NCI-H2081 treated with DMSO at 0.1 percent for 48 hours (cell line): ENCODE results near the gene POLDIP3.
"Not testable (repeated sequence)": the region's sequence is repeated elsewhere in the genome, so short reads cannot be mapped to it uniquely, and the experiment has no call there.

Experiments
- DNase-seq: peaks from one replicate; lab custom pipeline; 2025; lab: John Stamatoyannopoulos, UW

POLDIP3 gene

DNA sequence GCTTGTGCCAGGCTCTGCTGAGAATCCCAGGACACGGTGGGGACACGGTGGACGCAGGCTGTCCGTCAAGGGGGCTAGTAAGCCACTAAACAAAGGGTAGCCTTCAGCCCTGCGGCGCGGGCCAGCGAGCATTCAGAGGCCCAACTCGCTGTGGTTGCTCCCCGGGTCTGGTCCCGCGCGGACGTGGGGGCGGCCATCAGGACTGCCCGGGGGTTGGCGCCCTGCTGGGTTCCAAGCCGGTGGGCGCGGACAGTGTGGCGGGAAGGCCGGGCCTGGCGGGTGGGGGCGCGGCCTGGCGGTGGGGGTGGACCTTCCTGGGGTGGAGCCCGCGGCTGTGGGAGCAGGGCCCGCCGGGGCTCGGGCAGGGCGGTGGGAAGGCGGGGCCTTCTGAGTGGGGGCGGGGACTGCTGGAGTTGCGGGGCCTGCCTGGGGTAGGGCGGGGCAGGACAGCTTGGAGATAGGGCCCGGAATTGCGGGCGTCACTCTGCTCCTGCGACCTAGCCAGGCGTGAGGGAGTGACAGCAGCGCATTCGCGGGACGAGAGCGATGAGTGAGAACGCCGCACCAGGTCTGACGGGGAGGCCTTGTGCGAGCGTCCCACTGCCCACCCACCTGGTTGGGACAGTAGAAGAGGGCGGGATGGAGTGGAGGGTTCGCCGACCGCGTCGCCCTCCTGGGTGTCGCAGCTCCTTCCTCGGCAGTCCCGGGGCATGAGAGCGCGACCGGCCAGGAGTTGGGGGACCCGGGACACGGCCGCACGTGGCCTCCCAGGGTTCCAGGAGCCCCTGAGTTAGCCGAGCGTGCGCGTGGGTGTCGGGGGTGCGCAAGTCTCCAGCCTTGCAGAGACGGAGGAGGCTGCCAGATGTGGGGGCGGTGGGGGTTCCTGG, 61.0 kb downstream of the POLDIP3 start, which contains the start of gene SERHL2:
TSS of gene SERHL2 (plus strand) at position 482 of the 887 bp plus-strand sequence. CDS start at position 547, 65 bp downstream.
- no peak for DNase-seq

DNA sequence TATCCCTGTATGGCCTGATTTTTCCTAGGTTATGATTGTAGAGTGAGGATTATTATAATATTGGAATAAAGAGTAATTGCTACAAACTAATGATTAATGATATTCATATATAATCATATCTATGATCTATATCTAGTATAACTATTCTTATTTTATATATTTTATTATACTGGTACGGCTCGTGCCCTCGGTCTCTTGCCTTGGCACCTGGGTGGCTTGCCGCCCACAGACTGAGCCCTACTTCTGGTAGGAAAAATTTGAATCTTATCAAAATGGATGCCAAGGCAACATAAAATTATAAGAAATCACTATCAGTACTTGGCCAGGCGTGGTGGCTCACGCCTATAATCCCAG, 62.4 kb downstream of the POLDIP3 start:
- DNase-seq: not testable (repeated sequence)

- DNase-seq: no peak
Measured at GRCh38 chr22:42549331-42550060, 65.2 kb downstream of the POLDIP3 start.

GRCh38 chr22:42548597-42549330, 65.9 kb downstream of the POLDIP3 start:
- DNase-seq: no peak

DNA sequence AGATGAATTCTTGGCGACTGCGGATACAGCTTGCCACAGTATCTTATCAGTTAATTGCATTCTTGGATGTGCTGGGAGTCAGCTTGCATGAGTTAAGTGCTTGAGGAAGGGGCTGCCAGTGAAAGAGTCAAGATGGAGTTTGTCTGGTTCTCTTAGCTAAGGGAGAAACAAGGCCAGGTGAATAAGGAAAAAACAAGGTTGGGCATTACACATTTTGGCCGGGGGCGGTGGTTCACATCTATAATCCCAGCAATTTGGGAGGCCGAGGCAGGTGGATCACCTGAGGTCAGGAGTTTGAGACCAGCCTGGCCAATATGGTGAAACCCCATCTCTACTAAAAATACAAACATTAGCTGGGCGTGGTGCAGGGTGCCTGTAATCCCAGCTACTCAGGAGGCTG, 66.6 kb downstream of the POLDIP3 start:
- not testable (repeated sequence) for DNase-seq

- DNase-seq: no peak
Measured at GRCh38 chr22:42547562-42547961, 67.1 kb downstream of the POLDIP3 start.

GRCh38 chr22:42544686-42545085, 70.0 kb downstream of the POLDIP3 start:
- DNase-seq: no peak

GRCh38 chr22:42539236-42539771, 75.4 kb downstream of the POLDIP3 start:
- DNase-seq: not testable (repeated sequence)

GRCh38 chr22:42537199-42537831, 77.4 kb downstream of the POLDIP3 start:
- not testable (repeated sequence) for DNase-seq

DNA sequence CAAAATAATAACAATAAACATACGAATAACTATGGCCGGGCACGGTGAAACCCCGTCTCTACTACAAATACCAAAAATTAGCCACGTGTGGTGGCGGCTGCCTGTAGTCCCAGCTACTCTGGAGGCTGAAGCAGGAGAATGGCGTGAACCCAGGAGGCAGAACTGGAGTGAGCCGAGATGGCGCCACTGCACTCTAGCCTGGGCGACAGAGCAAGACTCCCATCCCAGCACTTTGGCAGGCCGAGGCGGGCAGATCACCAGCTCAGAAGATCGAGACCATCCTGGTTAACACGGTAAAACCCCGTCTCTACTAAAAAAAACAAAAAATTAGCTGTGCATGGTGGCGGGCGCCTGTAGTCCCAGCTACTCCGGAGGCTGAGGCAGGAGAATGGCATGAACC, 78.0 kb downstream of the POLDIP3 start:
- DNase-seq: not testable (repeated sequence)

DNA sequence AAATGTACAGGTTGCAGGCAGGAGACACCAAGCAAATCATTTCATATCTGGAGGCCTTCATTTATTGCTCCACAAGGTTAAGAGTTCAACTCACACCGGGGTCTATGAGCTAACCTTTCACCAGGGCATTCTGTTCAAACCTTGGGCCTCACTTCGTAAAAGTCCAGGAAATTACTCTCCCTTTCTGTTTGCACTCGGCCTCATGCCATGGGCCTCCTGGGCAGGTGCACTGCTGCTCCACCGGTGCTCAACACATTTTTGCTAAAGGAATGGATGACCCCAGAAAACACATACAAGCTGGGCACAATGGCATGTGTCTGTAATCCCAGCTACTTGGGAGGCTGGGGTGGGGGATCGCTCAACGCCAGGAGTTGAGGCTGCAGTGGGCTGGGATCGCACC, 78.5 kb downstream of the POLDIP3 start:
- DNase-seq: no peak

- DNase-seq: not testable (repeated sequence)
Measured at GRCh38 chr22:42535082-42535731, 79.5 kb downstream of the POLDIP3 start.
